Measurements from ENCODE around the gene EEF1AKMT2.
A peak's percentile ranks its signal among the peaks of the same experiment; 100 is the strongest.
"Not testable (repeated sequence)": the region's sequence is repeated elsewhere in the genome, so short reads cannot be mapped to it uniquely, and the experiment has no call there.

Gene EEF1AKMT2

DNA sequence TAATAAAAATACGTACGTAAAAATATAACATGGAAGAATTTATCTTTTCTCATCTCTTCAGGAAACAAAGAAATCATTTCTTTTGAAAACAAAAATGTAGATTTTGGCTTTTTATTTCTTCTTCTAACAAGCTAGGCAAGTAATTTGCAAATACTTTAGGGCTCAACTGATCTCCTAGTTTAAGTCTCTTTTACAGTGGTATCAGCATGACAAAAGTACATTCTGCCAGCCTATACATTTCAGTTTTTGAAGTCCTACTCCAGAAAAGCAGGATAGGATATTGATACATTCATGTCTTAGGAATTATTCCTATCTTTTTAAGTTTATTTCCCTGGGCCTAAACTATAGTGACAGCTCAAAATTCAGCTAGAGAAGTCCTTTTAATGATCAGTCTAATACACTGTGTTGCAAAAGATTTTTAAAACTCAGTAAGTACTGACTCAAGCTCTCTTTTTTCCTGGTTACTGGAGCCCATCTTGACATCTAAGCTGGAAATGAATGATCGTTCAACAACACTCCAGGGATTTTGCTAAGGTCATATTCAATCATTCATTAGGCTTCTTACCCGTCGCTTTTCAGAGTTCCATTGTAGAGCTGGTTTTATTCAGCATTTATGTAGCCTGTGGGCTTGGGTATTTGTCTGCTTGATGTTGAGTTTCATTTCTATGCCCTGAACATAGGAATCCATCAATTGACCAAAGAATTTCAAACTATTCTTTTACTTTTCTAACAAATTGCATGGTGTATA, 35.4 kb downstream of the EEF1AKMT2 start:
- FAIRE-seq: no peak
- no peak for DNase-seq (ENCODE audit: low spot score)

DNA sequence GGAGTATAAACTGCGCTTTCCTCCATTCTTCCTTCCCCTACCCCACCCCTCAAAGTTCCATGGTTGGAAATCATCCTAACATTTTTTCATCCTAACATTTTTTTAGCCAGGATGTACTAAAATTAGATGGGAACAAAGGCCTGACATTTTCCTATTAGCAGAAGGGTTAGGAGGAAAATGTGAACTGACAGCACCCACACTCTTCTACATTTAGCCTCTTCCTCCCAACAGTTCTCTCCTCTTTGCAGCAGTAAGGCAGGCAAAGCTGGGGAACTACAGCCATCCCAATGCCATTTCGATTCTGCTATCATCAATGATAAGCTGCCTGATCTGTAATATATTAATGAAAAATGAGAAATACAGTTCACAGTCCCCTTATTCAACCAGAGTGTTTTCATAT, 36.1 kb downstream of the EEF1AKMT2 start:
- DNase-seq (ENCODE audit: low spot score): no peak
- FAIRE-seq: no peak

DNA sequence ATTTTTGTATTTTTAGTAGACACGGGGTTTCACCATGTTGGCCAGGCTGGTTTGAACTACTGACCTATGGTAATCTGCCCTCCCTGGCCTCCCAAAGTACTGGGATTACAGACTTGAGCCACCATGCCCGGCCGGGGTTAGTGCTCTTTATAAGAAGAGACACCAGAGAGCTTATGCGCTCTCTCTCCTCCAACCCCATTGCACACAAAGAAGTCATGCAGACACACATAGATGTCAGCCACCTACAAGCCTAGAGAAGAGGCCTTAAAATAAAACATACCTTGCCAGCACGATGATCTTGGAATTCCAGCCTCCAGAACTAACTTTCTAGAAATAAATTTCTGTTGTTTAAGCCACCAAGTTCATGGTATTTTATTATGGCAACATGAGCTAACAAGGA, 37.5 kb downstream of the EEF1AKMT2 start:
- FAIRE-seq (no peak), DNase-seq (ENCODE audit: low spot score) (no peak)

DNA sequence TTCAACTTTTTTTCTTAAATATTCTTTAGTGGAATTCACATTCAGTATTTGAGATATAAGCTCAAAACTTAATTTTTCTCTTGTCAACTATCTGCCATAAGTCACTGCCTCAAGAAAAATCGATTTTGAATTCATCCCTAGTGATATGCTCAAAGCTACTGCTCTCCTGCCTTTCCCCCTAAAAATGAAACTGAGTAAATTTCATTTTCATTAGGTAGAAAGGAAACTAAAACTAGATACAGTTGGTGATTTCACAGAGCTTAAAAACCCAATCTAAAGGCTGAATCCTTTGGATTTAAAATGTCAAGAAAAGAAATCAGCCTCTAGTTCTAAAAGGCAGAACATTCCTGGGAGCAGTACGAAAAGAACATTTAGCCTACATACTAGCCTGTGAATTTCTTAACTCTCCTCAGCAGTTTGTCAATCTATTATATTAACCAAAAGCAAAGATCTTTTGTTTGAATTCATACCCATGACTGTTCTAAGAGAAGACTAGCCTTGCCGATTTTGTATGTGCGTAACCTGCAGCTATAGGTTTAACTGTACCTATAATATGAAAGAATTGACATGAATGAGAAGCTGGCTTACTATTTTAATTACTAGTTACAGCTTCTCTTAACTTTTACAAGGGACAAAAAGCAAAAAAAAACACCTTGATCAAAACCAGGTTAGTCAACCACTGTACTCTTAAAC, 42.6 kb downstream of the EEF1AKMT2 start:
- FAIRE-seq (no peak), DNase-seq (ENCODE audit: low spot score) (no peak)

DNA sequence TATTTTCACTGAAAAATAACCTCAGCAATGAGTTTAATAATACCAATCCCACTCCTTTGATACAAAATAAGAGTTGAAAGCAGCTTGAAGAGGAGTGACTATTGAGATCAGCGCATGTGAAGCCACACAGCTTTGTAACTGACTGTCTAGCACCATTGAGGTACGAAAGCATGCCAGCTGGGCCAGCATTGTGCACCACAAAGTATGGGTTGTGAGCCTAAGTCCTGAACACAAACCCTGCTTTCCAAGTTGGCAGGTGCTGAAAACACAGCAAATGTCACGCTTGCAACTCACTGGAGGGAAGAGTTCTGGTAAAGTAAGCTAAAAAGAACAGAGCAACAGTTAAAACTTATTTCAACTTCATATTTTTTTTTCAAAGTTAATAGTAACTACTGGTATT, 43.5 kb downstream of the EEF1AKMT2 start:
- no peak for DNase-seq (ENCODE audit: low spot score)
- no peak for FAIRE-seq

DNA sequence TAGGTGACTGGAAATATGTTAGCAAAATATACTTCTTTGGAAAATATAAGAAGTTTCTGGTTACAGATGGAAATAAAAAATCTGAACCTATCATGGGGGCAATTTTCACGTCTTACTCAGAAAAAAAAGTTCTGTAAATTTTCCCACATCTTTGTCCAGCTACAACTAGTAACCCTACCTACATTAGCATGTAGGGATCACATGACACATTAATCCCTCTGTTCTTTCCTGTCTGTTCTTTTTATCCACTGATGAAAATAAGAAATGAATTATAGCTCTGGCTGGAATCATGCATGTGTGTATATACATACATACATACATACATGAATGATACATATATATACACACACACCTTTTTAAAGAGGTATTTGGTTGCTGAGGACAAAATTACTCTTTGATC, 43.9 kb downstream of the EEF1AKMT2 start:
- FAIRE-seq: no peak
- no peak for DNase-seq (ENCODE audit: low spot score)

DNA sequence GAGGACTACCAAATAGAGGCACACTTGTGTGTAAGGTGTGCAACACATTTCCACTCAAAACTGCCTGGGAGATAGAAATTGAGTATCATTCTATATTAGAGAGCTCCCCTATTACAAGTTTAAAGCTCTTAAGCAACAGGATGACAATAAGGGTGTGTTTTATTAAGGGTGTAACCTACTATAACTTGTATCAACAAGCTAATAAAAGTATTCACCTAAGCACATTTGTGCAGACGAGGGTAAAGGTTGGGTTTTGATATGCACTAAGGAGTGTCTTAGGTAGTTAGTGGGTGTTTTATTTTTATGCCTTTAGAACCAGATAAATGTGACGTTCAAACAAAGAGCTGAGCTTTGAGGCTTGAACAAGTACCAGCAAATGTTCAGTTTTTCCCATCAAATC, 44.7 kb downstream of the EEF1AKMT2 start:
- DNase-seq (ENCODE audit: low spot score): no peak
- FAIRE-seq: no peak

DNA sequence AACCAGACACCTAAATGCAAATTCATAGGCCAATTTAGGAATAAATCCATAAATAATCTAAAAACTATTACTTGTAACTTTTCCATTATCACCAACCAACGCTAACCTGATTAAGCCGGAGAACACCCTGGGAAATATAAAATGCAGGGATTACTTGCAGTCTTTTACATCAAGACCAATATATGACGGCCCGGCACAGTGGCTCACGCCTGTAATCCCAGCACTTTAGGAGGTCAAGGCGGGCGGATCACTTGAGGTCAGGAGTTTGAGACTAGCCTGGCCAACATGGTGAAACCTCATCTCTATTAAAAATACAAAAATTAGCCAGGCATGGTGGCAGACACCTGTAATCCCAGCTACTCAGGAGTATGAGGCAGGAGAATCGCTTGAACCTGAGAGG, 45.2 kb downstream of the EEF1AKMT2 start:
- DNase-seq (ENCODE audit: low spot score); FAIRE-seq: not testable (repeated sequence)

DNA sequence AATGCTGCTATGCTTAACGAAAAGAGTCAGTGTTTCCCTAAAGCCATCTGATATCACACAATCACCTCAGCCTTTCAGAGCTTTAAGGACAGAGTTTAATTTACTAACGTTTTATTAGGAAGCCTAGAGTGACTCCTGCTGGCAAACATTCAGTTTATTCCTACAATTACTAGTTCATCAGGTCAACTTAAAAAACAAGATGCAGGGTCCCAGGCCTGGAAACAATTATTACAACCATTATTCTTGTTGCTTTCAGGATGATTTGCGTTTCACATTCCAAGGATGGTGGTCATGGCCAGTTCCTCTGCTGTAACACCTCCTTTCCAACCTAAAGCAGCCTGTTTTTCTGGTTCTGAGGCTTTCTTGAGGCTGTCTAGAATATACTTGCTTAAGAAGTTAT, 46.0 kb downstream of the EEF1AKMT2 start:
- FAIRE-seq: peak; percentile 33

DNA sequence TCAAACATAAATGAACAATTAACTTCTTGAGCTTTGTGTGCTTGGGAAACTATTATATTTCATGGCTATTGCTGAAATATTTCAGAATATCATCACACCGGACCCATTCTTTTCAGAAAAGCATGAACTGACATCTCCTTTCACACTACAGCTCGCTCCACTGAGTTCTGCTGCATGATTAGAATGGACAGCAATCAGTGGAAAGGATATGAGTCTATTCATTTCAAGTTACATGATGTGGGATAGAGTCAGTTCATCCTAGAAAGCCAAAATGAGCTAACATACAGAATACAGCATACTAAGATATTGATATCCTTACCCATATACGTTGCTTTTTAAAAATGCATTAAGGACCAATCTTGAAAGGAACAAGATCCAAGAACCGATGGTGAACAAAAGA, 46.4 kb downstream of the EEF1AKMT2 start:
- DNase-seq (ENCODE audit: low spot score) (no peak), FAIRE-seq (no peak)

More for the DNA sequence above, 46.0 kb downstream of the EEF1AKMT2 start:
- DNase-seq (ENCODE audit: low spot score): no peak

DNA sequence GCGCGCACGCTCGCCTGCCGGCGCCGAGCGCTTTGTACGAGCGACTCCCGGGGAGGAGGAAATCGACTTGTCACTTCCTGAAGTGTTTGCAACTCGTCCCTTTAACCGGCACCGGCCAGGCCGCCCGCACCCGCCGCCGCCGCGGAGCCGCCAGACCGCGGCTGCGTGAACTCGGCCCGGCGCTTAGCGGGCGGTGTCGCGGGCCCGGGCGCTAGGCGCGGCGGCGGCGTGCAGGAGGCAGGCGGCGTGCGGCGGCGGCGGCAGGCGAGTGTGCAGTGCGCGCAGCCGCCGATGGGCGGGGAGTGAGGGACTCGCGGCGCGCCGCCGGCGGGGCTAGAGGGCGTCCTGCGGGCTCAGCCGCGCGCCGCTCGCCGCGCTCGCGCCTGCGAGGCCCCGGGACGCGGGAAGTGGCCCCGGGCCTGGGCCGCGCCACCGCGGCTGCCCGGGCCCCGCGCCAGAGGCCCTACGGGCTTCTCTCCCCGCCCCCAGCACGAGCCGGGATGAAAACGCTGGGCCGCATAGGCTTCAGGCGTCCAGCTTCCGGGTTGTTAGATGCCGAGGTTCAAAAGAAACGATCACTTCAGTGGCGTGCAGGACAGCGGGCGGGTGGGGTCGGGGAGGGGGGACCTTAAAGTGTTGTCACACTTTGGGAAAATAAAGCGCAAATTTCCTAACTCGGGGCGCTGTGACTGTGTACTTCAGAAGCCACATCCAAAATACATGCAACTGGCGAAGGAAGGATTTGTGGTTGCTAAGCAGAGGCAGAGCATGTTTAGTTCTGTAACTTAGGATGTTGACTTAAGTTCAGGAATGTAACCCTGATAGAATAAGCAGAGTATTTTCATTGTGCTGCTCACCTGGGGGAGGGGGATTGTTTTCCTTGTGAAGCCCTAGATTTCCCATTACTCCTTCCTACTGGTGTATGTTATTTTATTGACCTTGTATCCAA, 47.3 kb downstream of the EEF1AKMT2 start, which contains the start of gene FAM53B:
TSS of gene FAM53B (minus strand) at position 277 of the 949 bp plus-strand sequence. CDS start 37,665 bp downstream, outside the sequence.
- DNase-seq (ENCODE audit: low spot score) (peak; percentile 65), FAIRE-seq (no peak)

DNA sequence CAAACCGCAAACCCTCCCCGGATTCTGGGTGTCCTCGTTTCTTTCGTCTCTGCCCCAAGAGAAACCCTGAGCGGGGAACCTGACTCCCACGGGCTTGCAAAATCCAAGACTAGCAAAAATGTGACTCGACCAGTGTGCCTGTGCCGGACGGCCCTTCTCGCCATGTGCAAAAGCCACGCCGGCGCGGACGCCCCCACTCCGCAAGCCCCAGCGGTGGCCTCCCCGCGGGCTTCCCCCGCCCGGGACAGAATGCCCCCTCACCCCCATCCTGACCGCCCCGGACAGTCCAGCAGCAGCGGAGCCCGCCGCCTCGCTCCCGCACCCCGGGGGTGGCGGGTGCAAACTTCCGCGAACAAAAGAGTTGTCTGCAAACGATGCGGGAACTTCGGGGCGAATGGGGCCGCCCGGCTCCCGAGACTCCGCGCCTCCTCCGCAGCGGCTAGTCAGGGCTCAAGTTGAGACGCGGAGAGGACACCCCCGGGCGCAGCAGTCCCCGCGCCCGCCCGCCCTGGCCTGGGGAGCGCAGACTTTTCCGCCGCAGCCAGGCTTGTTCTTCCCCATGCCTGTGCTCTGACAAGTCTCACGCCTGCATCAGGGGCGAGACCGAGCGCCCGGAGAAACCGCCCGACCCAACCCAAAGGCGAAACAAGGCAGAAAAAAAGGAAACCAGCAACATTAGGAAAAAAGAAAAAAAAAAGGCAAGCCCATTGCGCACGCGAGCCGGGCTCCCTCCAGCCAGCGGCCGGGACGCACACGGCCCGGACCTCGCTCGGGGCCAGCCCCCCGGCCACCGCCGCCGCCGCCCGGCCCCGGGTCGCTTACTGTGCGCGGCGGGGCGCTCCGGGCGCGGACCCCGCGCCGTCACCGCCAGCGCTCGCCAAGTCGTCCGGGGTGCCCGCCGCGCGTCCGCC, 48.2 kb downstream of the EEF1AKMT2 start:
- FAIRE-seq: no peak
- no peak for DNase-seq (ENCODE audit: low spot score)

DNA sequence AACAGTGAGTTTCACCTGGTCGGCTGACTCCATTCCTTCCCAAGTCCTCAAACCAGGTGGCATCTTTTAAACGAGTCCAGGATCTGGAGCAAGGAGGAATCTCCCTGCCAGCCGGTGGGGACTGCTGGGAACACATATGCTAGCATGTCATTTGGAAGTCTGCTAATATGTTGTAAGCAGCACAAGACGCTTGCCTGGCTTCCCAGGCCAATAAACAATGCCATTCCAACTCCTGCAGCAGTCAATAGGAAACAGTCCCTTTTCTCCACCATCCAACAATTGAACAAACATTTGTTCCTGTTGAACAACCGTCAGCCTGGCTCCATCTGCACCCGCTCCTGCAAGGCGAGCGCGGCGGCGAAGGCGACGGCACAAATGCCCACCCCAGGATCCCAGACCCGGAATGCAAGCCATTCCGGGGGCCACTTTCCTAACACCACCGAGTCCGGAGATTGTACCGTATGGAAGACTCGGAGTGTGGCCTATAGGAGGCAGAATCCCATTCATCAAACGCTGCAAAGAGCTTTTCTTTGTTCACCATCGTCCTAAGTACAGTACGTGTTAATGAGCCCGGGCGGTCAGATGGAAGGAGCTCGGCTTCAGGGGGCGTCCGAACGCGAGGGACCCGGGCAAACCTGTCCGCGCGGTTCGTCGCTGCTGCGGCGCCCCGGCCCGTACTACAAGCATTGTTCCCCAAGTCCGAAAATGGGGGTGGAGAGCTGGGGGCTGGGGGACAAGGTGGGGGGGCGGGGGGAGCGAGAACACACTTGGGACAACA, 49.1 kb downstream of the EEF1AKMT2 start:
- no peak for DNase-seq (ENCODE audit: low spot score)

DNA sequence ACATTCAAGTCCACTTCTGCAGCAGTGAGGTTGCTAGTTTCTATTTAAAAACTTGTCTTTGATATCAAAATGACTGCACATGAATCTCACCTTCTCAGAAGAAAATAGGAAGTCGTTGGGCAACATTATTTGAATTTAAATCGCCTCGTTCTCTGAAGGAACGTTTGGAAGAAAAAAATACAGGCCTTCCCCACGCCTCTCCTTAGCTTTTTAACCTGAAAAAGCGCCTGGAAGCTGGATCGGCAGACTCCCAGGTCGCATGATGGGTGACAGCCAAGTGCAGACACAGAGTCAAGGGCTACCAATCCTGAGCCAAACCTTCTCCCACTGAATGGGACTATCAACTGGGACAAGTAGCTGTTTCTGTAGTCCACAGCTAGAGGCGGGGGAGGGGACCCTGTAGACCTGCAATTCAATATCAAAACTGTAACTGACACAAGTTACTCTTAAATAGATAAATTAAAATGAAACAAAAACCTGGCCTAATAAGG, 49.7 kb downstream of the EEF1AKMT2 start:
- FAIRE-seq: no peak
- no peak for DNase-seq (ENCODE audit: low spot score)

More for the DNA sequence above, 49.1 kb downstream of the EEF1AKMT2 start:
- FAIRE-seq: no peak

DNA sequence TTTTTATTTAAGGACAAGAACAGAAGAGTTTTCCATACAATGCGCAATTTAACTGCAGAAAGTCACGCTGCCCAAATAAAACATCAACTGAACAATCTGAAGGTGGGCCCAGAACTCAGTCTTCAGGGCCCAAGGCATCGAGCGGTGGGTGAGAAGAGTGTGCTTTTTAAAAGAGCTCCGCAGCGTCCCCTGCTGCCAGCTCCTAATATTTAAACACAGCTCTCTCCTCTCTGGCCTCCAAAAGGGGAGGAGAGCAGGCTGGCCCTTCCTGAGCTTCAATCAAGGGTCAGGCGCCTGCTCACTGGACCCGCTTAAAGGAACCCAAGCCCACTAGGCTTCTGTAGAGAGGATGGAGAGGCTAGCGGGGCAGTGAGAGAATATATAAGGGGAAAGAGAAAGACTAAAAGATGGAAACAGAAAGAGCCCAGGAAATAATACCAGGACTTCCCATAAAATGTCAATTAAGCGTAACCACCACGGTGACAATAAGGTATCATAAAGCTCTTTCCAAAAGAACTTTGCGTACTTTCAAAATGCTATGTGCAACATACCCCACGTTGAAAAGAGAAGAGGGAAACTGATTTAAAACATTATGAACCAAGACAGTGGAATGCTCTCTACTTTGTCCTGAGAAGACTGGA, 50.3 kb downstream of the EEF1AKMT2 start:
- DNase-seq (ENCODE audit: low spot score): peak; percentile 38

DNA sequence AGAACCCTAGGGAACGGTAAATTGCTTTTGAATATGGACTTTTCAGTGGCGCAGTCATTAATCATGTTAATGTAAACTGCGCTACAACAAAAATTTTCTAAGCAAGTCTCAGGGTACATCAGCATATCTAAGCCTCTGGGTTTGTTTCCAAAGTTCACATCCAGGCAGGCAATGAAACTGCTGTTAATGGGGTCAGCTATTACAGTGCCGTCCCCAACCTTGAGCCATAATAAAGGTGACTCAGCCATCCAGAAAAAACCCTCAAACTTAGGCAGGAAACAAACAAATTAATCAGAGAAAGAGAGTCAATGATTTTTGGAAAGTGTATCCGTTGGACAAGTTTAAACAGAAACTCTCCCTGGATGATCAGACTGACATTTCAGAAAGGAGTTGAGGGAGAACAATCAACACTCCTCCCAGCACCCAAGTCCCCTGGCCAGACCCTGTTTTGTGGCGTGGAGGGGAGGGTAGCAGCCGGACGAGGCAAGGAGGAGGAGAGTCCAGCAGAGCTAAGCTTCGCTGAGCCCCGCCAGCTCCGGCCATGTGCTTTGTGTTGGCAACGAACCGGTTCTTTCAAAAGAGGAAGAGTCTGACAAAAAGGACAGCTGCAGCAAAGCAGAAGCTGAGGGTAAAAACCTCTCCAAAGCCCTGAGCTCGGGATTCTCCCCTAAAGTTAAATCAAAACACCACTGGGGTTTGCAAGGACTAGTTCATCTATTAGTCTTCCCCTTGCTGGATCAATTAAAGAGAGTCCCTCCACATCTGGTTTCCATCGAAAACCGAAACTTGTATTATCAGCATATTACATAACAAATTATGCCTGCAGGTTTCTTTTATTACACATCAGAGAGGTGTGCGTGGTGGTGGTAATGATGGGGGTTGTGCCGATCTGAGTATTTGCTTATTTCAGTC, 51.1 kb downstream of the EEF1AKMT2 start:
- FAIRE-seq (no peak), DNase-seq (ENCODE audit: low spot score) (no peak)

More for the DNA sequence above, 50.3 kb downstream of the EEF1AKMT2 start:
- FAIRE-seq: no peak

DNA sequence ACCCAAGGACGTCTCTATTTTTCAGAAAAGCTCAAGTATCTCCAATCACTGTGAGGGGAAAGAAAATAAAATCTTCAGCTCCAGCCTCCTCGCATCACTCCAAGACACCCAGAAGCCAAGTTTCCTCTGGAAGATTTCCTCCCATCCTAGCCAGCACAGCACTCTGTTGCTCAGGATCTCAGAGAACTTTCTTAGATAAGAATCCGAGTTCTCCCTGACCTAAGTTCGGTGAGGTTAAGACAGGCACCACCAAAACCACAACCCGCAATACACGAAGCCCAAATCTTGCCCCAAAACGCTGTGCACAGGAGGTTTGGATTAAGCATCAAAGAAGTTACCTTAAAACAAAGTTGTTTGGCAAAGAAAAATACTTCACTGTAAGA, 51.7 kb downstream of the EEF1AKMT2 start:
- no peak for FAIRE-seq

More for the DNA sequence above, 51.7 kb downstream of the EEF1AKMT2 start:
- DNase-seq (ENCODE audit: low spot score): no peak
